Head of caudate nucleus (tissue), 42 donors: Measurements from ENCODE around the gene INPPL1.

Experiments
- DNase-seq, 42 donors: peaks; one replicate each; pipeline versions ENCODE4 v3.0.0 to v3.0.0-alpha.2; 2020 to 2021; ENCODE audit warnings: mixed read lengths in 7 of 42
- intact Hi-C: fragments of 100-400 bp; cut with DNase I; formaldehyde crosslinking; loops from one replicate; pipeline ENCODE4 v1.15.0; 2022

INPPL1 gene

DNA sequence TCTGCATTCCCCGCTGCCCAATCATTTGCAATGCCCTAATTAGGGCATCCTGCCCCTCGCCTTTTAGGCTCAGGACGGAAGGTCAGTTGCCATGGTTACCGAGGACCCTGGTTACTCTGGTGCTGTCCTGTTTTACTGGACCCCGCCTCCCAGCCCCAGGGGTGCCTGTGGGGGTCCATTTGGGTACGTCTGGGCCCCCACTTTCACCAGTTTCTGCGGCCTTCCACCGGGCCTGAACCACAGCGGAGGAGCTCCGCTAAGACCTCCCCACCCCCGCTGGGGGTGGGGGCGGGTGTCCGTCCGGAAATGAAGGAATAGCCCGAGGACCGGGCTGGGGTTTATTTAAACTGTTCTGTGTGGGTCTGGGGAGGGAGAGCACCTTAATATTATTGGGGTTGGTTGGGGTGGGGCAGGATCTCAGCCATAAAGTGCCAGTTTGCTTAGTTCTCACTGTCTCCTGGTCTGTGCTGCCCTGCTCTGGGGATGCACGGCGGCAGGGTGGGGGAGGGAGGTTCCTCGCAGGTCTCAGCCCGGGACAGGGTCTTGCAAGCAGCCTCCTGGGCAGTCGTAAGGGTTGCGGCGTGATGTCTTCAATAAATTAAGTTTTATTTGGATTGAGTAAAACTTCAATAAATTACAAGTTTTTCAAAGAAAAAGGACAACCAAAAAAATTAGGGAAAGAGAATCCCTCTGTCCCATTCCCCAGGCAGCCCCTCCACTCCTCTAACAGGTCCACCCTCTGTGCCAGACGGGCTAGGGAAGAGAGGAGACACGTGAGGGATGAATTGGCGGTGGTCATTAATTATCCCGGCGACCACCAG is 14.1 kb downstream of the INPPL1 start:
- DNase-seq, result peak in 3 of 42 donors; percentile 29 to 40 (median 35)
- intact Hi-C loops, result no loop called here

DNA sequence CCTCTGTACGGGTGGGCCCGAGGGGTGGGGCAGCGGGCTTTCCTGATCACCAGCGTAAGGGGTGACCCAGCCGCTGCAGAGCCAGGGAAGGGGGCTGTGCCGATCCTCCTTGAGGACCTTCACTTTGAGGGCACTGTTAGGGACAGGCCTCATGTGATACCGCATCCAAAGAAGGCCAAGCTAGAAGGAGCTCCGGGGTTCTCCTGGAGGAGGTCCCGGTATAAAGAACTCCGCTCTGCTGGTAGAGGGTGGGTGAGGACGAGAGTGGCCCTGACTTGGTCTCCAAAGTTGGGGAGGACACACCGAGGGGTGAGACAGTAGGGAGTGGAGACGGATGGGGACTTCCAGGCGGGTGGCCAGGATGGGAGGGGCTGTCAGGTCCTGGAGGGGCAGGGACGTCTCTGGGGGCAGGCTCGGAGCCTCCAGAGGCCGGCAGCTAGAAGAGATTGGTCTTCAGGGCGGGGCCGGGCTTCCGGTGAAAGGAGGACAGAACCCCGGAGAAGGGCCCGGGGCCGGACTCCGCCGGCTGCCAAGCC is 14.8 kb downstream of the INPPL1 start:
- intact Hi-C loops, result no loop called here
- peak in 6 of 42 donors; percentile 12 to 51 (median 36) for DNase-seq

DNA sequence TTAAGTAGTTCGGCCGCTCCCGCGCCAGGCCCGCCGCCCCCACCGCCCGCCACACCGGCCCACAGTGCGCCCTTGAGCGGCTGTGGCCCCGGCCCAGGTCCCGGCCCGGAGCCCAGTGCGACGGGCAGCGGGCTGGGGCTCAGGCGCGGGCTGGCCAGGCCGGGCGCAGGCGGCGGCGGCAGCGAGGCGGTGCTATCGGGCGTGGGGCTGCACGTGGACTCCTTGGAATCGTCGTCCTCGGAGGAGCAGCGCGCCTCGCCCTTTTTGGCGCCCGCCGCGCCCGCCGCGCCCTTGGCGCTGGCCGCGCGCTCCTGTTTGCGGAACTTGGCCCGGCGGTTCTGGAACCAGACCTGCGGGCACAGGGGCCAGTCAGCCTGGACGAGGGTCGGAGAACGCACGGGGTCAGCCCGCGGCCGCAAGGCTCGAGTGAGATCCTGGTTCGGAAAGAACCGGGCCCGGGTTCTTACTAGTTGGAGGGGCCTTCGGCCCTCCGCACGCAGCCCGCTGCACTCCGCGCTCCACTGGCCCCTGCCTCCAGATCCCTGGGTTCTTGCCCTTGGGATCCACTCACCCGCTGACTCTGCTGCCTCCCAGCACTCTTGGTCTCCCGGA is 15.4 kb downstream of the INPPL1 start:
- peak in 8 of 42 donors; percentile 14 to 59 (median 34) for DNase-seq
- intact Hi-C loops, result no loop called here

DNA sequence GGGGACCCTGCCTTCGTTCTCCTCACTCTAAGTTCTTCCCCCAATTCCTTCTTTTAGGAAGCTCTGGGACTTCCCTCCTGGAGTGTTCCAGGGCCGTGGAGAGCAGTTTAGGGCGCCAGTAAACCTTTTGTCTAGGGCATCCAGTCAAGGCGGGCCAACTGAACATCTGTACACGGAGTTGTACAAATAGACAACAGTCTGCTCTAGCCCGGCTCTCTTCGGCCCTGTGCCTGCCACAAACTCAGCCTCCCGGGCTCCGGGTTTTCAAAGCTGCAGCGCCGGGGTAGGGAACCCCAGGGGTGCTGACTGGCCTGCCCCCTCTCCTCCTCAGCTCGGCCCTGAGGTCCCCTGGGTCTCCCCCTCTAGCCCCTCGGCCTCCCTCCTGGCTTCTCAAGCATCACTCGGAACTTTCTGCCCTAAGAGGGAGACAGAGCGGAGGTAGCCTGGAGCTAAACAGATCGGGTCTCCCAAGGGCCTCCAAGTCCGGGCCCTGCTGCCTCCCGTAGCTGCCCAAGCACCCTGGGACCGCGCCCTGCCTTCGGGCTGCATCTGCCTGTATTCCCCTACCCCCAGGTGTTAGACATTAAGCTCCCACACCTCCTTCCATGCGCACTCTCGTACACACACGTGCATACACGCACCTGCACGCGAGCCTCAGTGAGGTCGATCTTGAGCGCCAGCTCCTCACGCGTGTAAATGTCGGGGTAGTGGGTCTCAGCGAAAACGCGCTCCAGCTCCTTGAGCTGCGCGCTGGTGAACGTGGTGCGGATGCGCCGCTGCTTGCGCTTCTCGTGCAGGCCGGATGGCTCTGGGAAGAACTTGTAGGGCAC is 16.1 kb downstream of the INPPL1 start:
- DNase-seq, result peak in 2 of 42 donors; percentile 26 to 36
- intact Hi-C loops, result no loop called here

- intact Hi-C loops, result no loop called here
- DNase-seq, result peak in 1 of 42 donors; percentile 9
Observed at GRCh38 chr11:72241291-72241781, 16.8 kb downstream of the INPPL1 start.

DNA sequence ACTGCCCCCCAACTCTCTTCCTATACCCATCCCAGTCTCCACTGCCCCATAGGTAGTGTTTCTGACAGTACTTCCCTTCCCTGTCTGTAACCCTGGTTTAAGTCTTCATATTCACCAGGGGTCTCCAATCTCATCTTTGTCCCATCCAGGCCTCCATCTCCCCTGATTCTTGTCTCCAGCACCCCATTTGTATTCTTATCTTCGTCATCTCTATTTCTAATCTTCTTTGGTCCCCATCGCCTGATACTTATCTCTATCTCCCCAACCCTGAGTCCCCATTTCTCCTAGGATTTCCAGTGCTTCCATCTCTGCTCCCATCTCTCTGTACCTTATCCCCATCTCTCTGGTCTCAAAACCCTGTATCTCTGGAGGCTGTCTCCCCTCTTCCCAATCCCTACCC is 17.6 kb downstream of the INPPL1 start:
- intact Hi-C loops, result no loop called here
- DNase-seq, result no peak

DNA sequence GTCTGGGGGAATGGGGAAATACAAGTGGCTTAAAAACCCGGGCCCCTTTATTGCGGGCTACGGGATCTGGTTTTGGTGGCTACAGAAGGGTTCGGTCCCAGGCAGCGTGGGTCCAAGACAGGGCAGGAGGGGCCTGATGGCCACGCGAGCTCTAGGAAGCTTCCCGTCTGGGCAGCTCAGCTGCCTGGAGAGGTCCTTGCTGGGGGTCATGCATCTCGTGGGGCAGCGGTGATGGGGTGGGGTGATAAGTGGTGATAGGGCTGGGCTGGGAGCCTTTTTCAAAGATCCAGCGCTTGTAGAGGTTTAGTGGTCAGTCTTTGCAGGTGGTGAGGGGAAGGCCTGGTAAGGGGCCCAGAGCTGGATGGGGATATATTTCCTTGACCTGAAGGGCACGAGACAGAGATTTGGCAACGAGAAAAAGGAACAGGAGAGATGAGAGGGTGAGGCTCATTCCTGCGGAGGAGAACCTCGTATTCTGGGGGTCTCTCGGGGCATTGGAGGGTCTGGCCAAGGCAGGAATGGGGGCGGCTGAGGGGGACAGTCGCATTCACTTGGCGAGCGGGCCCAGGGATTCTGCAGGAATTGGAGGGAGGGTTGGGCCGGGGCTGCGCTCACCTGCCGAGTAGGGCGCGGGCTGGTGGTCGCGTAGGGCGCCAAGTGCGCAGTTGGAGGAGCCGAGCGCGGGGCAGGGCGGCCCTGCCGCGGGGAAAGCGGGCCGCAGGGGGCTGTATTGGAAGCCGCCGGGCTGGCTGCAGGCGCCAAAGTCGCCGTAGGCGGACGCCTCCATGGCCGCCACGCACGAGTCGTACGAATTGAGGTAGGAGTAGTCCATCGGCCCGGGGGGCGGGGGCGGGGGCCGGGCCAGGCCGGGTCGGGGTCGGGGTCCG is 18.8 kb downstream of the INPPL1 start:
- intact Hi-C loops, result no loop called here
- DNase-seq, result peak in 2 of 42 donors; percentile 16 to 21

DNA sequence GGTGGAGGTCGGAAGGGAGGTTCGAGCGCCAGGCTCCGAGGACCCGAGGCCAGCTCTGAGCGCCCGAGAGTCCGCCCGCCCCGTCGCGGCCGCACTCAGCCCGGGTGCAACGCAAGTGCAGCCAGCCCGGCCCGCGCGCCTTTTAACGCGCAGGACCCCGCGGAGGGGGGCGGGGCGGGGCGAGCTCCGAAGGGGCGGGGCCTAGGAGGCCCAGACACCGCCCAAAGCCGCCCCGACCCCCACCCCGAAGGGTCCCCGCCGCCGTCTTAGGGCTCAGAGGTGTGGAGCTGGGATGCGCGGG is 19.4 kb downstream of the INPPL1 start, which contains the start of gene PHOX2A:
Gene PHOX2A, minus strand, starts transcription at position 117 of the 301 bp plus-strand sequence. CDS start 172 bp downstream, outside the sequence.
- intact Hi-C loops, result no loop called here
- DNase-seq, result no peak

GRCh38 chr11:72244361-72245262 is 20.0 kb downstream of the INPPL1 start:
- DNase-seq, result no peak
- intact Hi-C loops, result no loop called here

GRCh38 chr11:72245263-72245816 is 20.8 kb downstream of the INPPL1 start:
- no peak for DNase-seq

GRCh38 chr11:72247584-72247983 is 23.0 kb downstream of the INPPL1 start:
- intact Hi-C loops, result no loop called here
- DNase-seq, result peak in 1 of 42 donors; percentile 10

More at GRCh38 chr11:72245263-72245816, 20.8 kb downstream of the INPPL1 start:
- intact Hi-C loops, result no loop called here

DNA sequence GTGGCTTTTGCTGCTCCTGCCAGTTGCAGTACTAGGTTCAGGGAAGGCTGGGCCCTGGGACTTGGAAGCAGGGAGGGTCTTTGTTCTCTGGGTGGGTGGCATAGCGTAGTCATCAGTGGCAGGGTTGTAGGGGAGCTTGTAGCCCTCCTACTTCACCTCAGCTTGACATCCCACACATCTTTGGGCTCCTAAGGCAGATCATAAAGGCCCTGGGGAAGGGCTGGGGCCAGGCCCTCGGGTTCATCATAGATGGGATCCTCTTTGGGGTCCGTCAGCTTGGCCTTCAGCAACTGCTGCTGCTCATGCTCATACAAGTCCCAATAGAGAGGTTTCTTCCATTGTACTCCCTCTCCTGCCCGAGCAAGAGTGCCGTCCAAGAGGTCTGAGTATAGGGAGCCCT is 25.4 kb downstream of the INPPL1 start:
- intact Hi-C loops, result no loop called here
- peak in 1 of 42 donors; percentile 11 for DNase-seq

GRCh38 chr11:72250661-72251464 is 26.3 kb downstream of the INPPL1 start:
- peak in 1 of 42 donors; percentile 11 for DNase-seq
- intact Hi-C loops, result no loop called here

- intact Hi-C loops, result no loop called here
- no peak for DNase-seq
Observed at GRCh38 chr11:72251614-72252013, 27.0 kb downstream of the INPPL1 start.

- intact Hi-C loops, result no loop called here
- DNase-seq, result no peak
Observed at GRCh38 chr11:72253392-72253791, 28.8 kb downstream of the INPPL1 start.

DNA sequence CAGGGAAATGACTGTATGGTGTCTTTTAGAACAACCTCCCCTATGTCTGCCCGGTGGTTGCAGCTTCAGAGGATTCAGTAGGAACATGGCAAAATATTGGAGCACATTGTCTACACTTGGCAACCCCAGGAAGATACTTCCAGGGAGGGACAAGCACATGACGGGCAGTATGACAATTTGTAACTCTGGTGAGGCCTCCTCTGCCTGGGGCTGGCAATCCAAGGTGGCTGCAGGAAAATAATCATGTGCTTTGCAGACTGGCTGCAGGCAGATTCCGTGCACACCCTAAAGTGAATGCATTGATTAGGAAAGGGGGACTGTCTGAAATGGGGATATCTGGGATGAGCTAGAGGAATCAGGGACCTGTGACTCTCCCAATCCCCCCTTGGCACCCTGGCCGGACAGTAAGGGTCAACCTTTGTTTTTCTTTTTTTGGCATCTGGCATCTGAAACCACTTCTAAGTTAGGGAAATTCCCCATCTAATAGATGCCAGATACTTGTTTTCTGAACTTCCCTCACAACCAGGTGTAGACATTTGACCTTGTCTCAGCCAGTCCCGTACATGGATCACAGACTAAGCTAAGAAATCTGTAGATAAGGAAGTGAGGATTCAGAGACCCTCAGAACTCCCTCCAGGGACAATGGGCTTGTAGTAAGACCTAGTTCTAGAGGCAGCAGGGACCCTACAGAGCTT is 29.9 kb downstream of the INPPL1 start:
- intact Hi-C loops, result no loop called here
- DNase-seq, result no peak
